IMR-90 (cell line): ENCODE results near the gene ZMYND11. TPM values are rescaled to one million over a fixed set of nuclear protein-coding genes. Genes with fewer than 3 reads are reported as not detected.

ENCODE experiments used
- ATAC-seq: fragments of 200-7000 bp; cut with Tn5 transposase; 2 replicates; pipeline ENCODE4 v1.9.1; 2020; ENCODE audit warnings: low read depth, mild to moderate bottlenecking, moderate library complexity
- BruUV-seq: library from RNA; stranded (reverse); fragments of 400-500 nt; replicated peaks from 2 replicates; lab custom pipeline; 2021; lab: Mats Ljungman, UMichigan
- CTCF ChIA-PET: fragments of 300-600 bp; formaldehyde crosslinking; extraction: SDS; loops from one replicate; lab custom pipeline; 2021; ENCODE audit warnings: antibody characterized with exemption; lab: Yijun Ruan, JAX
- POLR2A ChIA-PET: fragments of 300-600 bp; sonication (Branson Sonifier 250); formaldehyde crosslinking; loops from one replicate; lab custom pipeline; 2022; ENCODE audit warnings: antibody characterized with exemption; ENCODE audit not compliant: unreplicated experiment; lab: Charles Lee
- DNase-seq: peaks from one replicate; pipeline ENCODE4 v3.0.0; 2013
- H2AFZ ChIP-seq: replicated peaks from 2 replicates; pipeline ENCODE3; 2013; ENCODE audit warnings: low read length, mild to moderate bottlenecking; ENCODE audit not compliant: poor library complexity
- H2AK5ac ChIP-seq: 2 replicates; pipeline ENCODE4 v1.6.1; 2013; ENCODE audit warnings: low read depth, low read length, inconsistent platforms
- H2AK9ac ChIP-seq: replicated peaks from 2 replicates; pipeline ENCODE3; 2013; ENCODE audit warnings: mild to moderate bottlenecking, low read depth, low read length, moderate library complexity; ENCODE audit not compliant: poor library complexity
- H2BK120ac ChIP-seq: 2 replicates; pipeline ENCODE4 v1.6.1; 2013; ENCODE audit warnings: low read depth, low read length, inconsistent platforms
- H2BK15ac ChIP-seq: 3 replicates; pipeline ENCODE4 v1.6.1; 2013; ENCODE audit warnings: low read depth, low read length, inconsistent platforms
- H2BK20ac ChIP-seq: 2 replicates; pipeline ENCODE4 v1.6.1; 2013; ENCODE audit warnings: low read depth, mild to moderate bottlenecking, inconsistent platforms, low read length, moderate library complexity
- H2BK5ac ChIP-seq: 2 replicates; pipeline ENCODE4 v1.6.1; 2013; ENCODE audit warnings: mild to moderate bottlenecking, low read depth, low read length, inconsistent platforms; ENCODE audit not compliant: poor library complexity, severe bottlenecking
- H3K14ac ChIP-seq: replicated peaks from 2 replicates; pipeline ENCODE4 v1.6.1; 2013; ENCODE audit warnings: low read depth, low read length, inconsistent platforms
- H3K18ac ChIP-seq: 2 replicates; pipeline ENCODE4 v1.6.1; 2013; ENCODE audit warnings: low read depth, low read length, control low read depth
- H3K23ac ChIP-seq: 2 replicates; pipeline ENCODE4 v1.6.1; 2013; ENCODE audit warnings: low read depth, low read length, inconsistent platforms
- H3K27ac ChIP-seq: 2 replicates; pipeline ENCODE4 v1.5.1; 2013; ENCODE audit warnings: mild to moderate bottlenecking, control low read depth, low read length; ENCODE audit not compliant: insufficient read depth
- H3K27me3 ChIP-seq: 2 replicates; pipeline ENCODE4 v1.6.1; 2013; ENCODE audit warnings: low read length; ENCODE audit not compliant: control insufficient read depth, insufficient read depth
- H3K36me3 ChIP-seq: 2 replicates; pipeline ENCODE4 v1.6.1; 2013; ENCODE audit warnings: low read length, mixed read lengths; ENCODE audit not compliant: control insufficient read depth, insufficient read depth
- H3K4ac ChIP-seq: 2 replicates; pipeline ENCODE4 v1.6.1; 2013; ENCODE audit warnings: low read depth, low read length, inconsistent platforms
- H3K4me1 ChIP-seq: 2 replicates; pipeline ENCODE4 v1.6.1; 2013; ENCODE audit warnings: low read length, mixed read lengths; ENCODE audit not compliant: control insufficient read depth, insufficient read depth
- H3K4me2 ChIP-seq: 2 replicates; pipeline ENCODE4 v1.6.1; 2013; ENCODE audit warnings: low read depth, mild to moderate bottlenecking, control low read depth, low read length, moderate library complexity
- H3K4me3 ChIP-seq: 2 replicates; pipeline ENCODE4 v1.5.1; 2013; ENCODE audit warnings: low read depth, mild to moderate bottlenecking, control low read depth, low read length, moderate library complexity; ENCODE audit not compliant: insufficient read depth
- H3K56ac ChIP-seq: 2 replicates; pipeline ENCODE4 v1.6.1; 2013; ENCODE audit warnings: low read length, inconsistent platforms; ENCODE audit not compliant: insufficient read depth; ENCODE audit errors: extremely low read depth
- H3K79me1 ChIP-seq, 2 experiments: 2 replicates each; pipeline ENCODE4 v1.6.1; 2013; ENCODE audit warnings: low read length in 2 of 2, inconsistent platforms in 1 of 2, low read depth in 1 of 2
- H3K9ac ChIP-seq: 2 replicates; pipeline ENCODE4 v1.6.1; 2013; ENCODE audit warnings: low read depth, low read length, control low read depth
- H3K9me1 ChIP-seq: 2 replicates; pipeline ENCODE4 v1.6.1; 2013; ENCODE audit warnings: low read length, inconsistent platforms; ENCODE audit not compliant: insufficient read depth
- H3K9me3 ChIP-seq: 2 replicates; pipeline ENCODE4 v1.6.1; 2013; ENCODE audit warnings: low read length; ENCODE audit not compliant: control insufficient read depth, insufficient read depth
- H4K20me1 ChIP-seq: 2 replicates; pipeline ENCODE4 v1.6.1; 2013; ENCODE audit warnings: low read length, inconsistent platforms; ENCODE audit not compliant: insufficient read depth
- H4K5ac ChIP-seq: 2 replicates; pipeline ENCODE4 v1.6.1; 2013; ENCODE audit warnings: mild to moderate bottlenecking, low read depth, low read length, control low read depth
- H4K8ac ChIP-seq, 2 experiments: 2 replicates each; pipeline ENCODE4 v1.6.1; 2013; ENCODE audit warnings: low read depth in 2 of 2, low read length in 2 of 2, control low read depth in 1 of 2, inconsistent platforms in 1 of 2
- H4K91ac ChIP-seq: 2 replicates; pipeline ENCODE4 v1.6.1; 2013; ENCODE audit warnings: low read depth, low read length, inconsistent platforms; ENCODE audit not compliant: insufficient read depth
- BHLHE40 ChIP-seq: fragments of 150-350 bp; IDR thresholded peaks from 2 replicates; pipeline ENCODE4 v1.6.1; 2016; ENCODE audit warnings: mild to moderate bottlenecking, low read depth, low read length
- CHD1 ChIP-seq: IDR thresholded peaks from 2 replicates; pipeline ENCODE4 v1.6.1; 2012; ENCODE audit warnings: low read depth, low read length, improper control_type of control experiment
- CTCF ChIP-seq: conservative IDR thresholded peaks from 2 replicates; pipeline ENCODE4 v1.5.1; 2012; ENCODE audit warnings: mild to moderate bottlenecking, low read depth, low read length, improper control_type of control experiment
- ELK1 ChIP-seq: fragments of 150-350 bp; IDR thresholded peaks from 2 replicates; pipeline ENCODE4 v1.6.1; 2016; ENCODE audit warnings: low read depth, mild to moderate bottlenecking, low read length, moderate library complexity, borderline replicate concordance
- FOS ChIP-seq: fragments of 150-350 bp; IDR thresholded peaks from 2 replicates; pipeline ENCODE4 v1.6.1; 2016; ENCODE audit warnings: low read depth, low read length
- MAFK ChIP-seq: IDR thresholded peaks from 2 replicates; pipeline ENCODE4 v1.6.1; 2012; ENCODE audit warnings: low read depth, low read length, improper control_type of control experiment
- MAZ ChIP-seq: IDR thresholded peaks from 2 replicates; pipeline ENCODE4 v1.6.1; 2012; ENCODE audit warnings: low read depth, mild to moderate bottlenecking, low read length, improper control_type of control experiment, moderate library complexity, borderline replicate concordance
- MXI1 ChIP-seq: IDR thresholded peaks from 2 replicates; pipeline ENCODE4 v1.6.1; 2012; ENCODE audit warnings: low read depth, mild to moderate bottlenecking, low read length, moderate library complexity, borderline replicate concordance
- NFE2L2 ChIP-seq: fragments of 150-350 bp; IDR thresholded peaks from 2 replicates; pipeline ENCODE4 v1.6.1; 2016; ENCODE audit warnings: low read depth, mild to moderate bottlenecking, low read length
- POLR2A ChIP-seq: IDR thresholded peaks from 2 replicates; pipeline ENCODE4 v1.6.1; 2012; ENCODE audit warnings: mild to moderate bottlenecking, low read depth, low read length
- RAD21 ChIP-seq: IDR thresholded peaks from 2 replicates; pipeline ENCODE4 v1.6.1; 2012; ENCODE audit warnings: low read length, improper control_type of control experiment
- RCOR1 ChIP-seq: IDR thresholded peaks from 2 replicates; pipeline ENCODE4 v1.6.1; 2012; ENCODE audit warnings: mild to moderate bottlenecking, low read length, improper control_type of control experiment; ENCODE audit not compliant: insufficient replicate concordance
- RFX5 ChIP-seq: IDR thresholded peaks from 2 replicates; pipeline ENCODE4 v1.8.0; 2012; ENCODE audit warnings: low read depth, mild to moderate bottlenecking, low read length, moderate library complexity
- SMC3 ChIP-seq: fragments of 150-350 bp; IDR thresholded peaks from 2 replicates; pipeline ENCODE4 v1.6.1; 2016; ENCODE audit warnings: low read depth, mild to moderate bottlenecking, antibody characterized with exemption, low read length, moderate library complexity
- USF2 ChIP-seq: fragments of 150-350 bp; IDR thresholded peaks from 2 replicates; pipeline ENCODE4 v1.6.1; 2017; ENCODE audit warnings: mild to moderate bottlenecking, antibody characterized with exemption, low read length, low read depth
- WGBS, 2 experiments: methylation state at CpG; one replicate each; pipeline versions ENCODE4 v1.1.5 to v1.1.7; 2013; ENCODE audit warnings: missing lambda C conversion rate in 2 of 2; ENCODE audit not compliant: insufficient read length in 1 of 2; ENCODE audit errors: extremely low coverage in 2 of 2; 5-methylcytosine and 5-hydroxymethylcytosine counted together
- dilution Hi-C: fragments of 300-500 bp; cut with HindIII; formaldehyde crosslinking; loops from one replicate; pipeline ENCODE4 v1.14.3; 2018; ENCODE audit warnings: low sequenced_read_pairs; ENCODE audit not compliant: unreplicated experiment
- in situ Hi-C: fragments of 300-500 bp; cut with MboI; formaldehyde crosslinking; loops from 3 replicates; pipeline ENCODE4 v1.14.3; 2019; ENCODE audit warnings: low sequenced_read_pairs, inconsistent platforms, mixed read lengths
- intact Hi-C: fragments of 100-400 bp; cut with micrococcal nuclease; formaldehyde crosslinking; loops from 2 replicates; pipeline ENCODE4 v1.10.0; 2022
- polyA plus RNA-seq, 3 experiments: library from polyadenylated mRNA; depleted of rRNA; stranded (reverse); fragments of >200 nt; gene quantifications; 2 replicates each; pipeline ENCODE4 v1.2.3, GENCODE V29; 2012; ENCODE audit warnings: low replicate concordance in 1 of 3
- total RNA-seq: library from RNA; depleted of rRNA; stranded (reverse); fragments of >200 nt; gene quantifications from 2 replicates; pipeline ENCODE4 v1.2.3, GENCODE V29; 2012

The ZMYND11 gene
- total and polyA plus RNA-seq, 2 of the 4 experiments (the other 2 are of a cell fraction), result 39.5 to 72.2 TPM

- dilution Hi-C loops, result no loop called here
- Histone ChIP-seq H3K4me3 (no peak overlapping the region), H4K5ac (no peak overlapping the region), H2AK9ac (no peak overlapping the region), H4K8ac (no peak overlapping the region), H3K36me3 (peaks cover 48% of the 10 kb centered on the region), H2BK15ac (no peak overlapping the region), H3K4me1 (peaks cover 7% of the 10 kb centered on the region), H3K23ac (no peak overlapping the region), H4K91ac (no peak overlapping the region), H3K9me3 (no peaks in the 10 kb centered on the region), H2AFZ (no peak overlapping the region), H2AK5ac (no peak overlapping the region), H2BK120ac (no peak overlapping the region), H3K56ac (no peak overlapping the region), H3K27ac (no peak overlapping the region), H3K14ac (no peak overlapping the region), H2BK20ac (no peak overlapping the region), H2BK5ac (no peak overlapping the region), H3K4ac (no peak overlapping the region), H3K9me1 (peaks cover 21% of the 10 kb centered on the region; the same call in 1 of the 2 replicates), H3K79me1 (peaks cover 2 to 21% of the 10 kb centered on the region in 2 experiments; a peak in 3 of 4 replicates), H3K27me3 (no peaks in the 10 kb centered on the region), H3K18ac (no peak overlapping the region), H3K9ac (no peak overlapping the region), H4K20me1 (no peaks in the 10 kb centered on the region), H3K4me2 (no peak overlapping the region)
- no peak for DNase-seq
- TF ChIP-seq USF2 (no peak), CHD1 (no peak), RAD21 (no peak), RCOR1 (no peak), NFE2L2 (no peak), MAZ (no peak), MAFK (no peak), ELK1 (no peak), FOS (no peak), RFX5 (no peak), MXI1 (no peak), CTCF (no peak), BHLHE40 (no peak), SMC3 (no peak), POLR2A (no peak)
- intact Hi-C loops, result no loop called here
- 92% methylated on average over 9 of the region's 19 CpGs; no CpG with 5 or more reads in 1 of the 2 experiments for WGBS, 2 experiments
- no peak for ATAC-seq
- BruUV-seq, result no TSS peak
- ChIA-PET POLR2A (no interaction called here), CTCF (no interaction called here)
- in situ Hi-C loops, result no loop called here
These were observed 142.7 kb downstream of the ZMYND11 start for GRCh38 chr10:277963-278362.
